Upper lobe of left lung (tissue), 4 donors: ENCODE measurements around the gene EZH2.

Source experiments
- CTCF ChIP-seq, 6 experiments: fragments of 450-650 bp in 4 of 6; fragments of 200-600 bp in 2 of 6; sonication (generic) in 2 of 6; IDR thresholded peaks; one replicate each; pipeline ENCODE4 v1.5.1; 2016 to 2019; ENCODE audit warnings: antibody characterized with exemption in 6 of 6
- EP300 ChIP-seq, 4 donors: sonication (generic); formaldehyde crosslinking; IDR thresholded peaks; one replicate each; pipeline ENCODE4 v1.5.1; 2017; ENCODE audit warnings: antibody characterized with exemption in 4 of 4, control low read depth in 2 of 4
- POLR2A ChIP-seq, 4 donors: fragments of 450-650 bp; IDR thresholded peaks; one replicate each; pipeline ENCODE4 v1.5.1; 2016 to 2017; ENCODE audit warnings: antibody characterized with exemption in 4 of 4, mild to moderate bottlenecking in 2 of 4
- POLR2AphosphoS5 ChIP-seq, 2 donors: sonication (generic); formaldehyde crosslinking; IDR thresholded peaks; one replicate each; pipeline ENCODE4 v1.5.1; 2017; ENCODE audit warnings: antibody characterized with exemption in 2 of 2

GRCh38 chr7:148898845-148899484, 14.9 kb upstream of the EZH2 start:
- TF ChIP-seq CTCF (IDR thresholded peaks at IDR 0.05) (no peak), POLR2AphosphoS5 (IDR thresholded peaks at IDR 0.05) (no peak), POLR2A (IDR thresholded peaks at IDR 0.05) (no peak), EP300 (IDR thresholded peaks at IDR 0.05) (no peak)
